Measurements from ENCODE around the gene GPER1. TPM values are rescaled to one million over a fixed set of nuclear protein-coding genes. Genes with fewer than 3 reads are reported as not detected.

GPER1 gene
- total and polyA plus RNA-seq, 2 donors (not counting 3 experiments of a cell fraction or from before 2014, with no cell fraction given), result 0.77 to 2.3 TPM

DNA sequence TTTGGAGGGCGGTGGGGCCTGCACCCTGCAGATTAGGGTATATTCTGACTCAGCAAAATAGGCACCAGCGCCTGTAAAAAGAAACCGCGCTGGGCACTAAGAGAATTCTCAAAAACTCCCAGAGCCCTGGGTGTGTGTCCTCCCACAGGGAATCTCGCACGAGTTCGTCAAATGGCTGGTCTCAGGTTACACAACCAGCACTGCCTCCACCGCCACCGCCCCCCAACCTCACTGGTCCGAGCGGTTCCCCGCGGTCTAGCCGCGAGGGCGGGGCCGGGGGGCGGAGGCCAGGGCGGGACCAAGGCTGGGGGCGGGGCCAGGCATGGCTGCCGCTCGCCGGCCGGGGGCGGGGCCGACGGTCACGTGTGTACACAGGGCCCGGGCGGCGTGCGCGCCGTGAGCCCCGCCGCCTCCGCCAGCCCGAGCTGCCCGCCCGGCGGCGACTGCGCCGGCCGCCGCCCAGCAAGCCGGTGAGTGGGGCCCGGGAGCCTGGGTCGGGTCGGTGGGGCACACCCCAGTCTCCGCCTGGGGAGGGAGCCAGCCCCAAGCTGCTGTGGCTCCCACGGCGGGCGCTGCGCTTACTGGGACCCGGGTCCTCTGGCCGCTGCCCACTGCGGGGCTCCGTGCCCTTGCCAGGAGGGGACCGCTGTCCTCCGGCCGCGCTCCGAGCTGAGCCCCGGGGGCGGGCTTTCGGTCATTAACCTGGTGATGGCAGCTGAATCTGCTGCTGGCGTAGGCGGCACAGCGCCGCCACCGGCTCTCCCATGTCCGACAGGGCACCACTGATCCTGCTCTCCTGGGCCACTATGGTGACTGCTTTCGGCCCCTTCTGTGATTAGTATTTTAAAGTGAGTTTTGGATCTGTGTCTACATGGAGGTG is 43.5 kb upstream of the GPER1 start, which contains the start of gene GPR146:
TSS of gene GPR146 (plus strand) at position 358 of the 880 bp plus-strand sequence. CDS start 12,970 bp downstream, outside the sequence.
- H4K20me1 ChIP-seq (replicated peaks; ENCODE audit: control insufficient read depth, extremely low read depth, insufficient read depth, low read length), result no peaks in the 10 kb centered on the region
- H3K27ac ChIP-seq (ENCODE audit: insufficient read depth, low read depth, low read length), result peak within 1 kb of the TSS; percentile 54
- no peaks in the 10 kb centered on the region for H3K27me3 ChIP-seq (ENCODE audit: control insufficient read depth in 2 of 2, insufficient read depth in 2 of 2, low read length in 2 of 2)
- FAIRE-seq, result peak; percentile 96
- no peaks in the 10 kb centered on the region for H3K36me3 ChIP-seq (ENCODE audit: control insufficient read depth in 2 of 2, extremely low read depth in 1 of 2, insufficient read depth in 2 of 2, low read length in 2 of 2)
- peak; percentile 95 for DNase-seq (ENCODE audit: low read depth, low spot score)
- TF ChIP-seq EZH2 (IDR thresholded peaks at IDR 0.05; ENCODE audit: borderline replicate concordance, low read depth, low read length, severe bottlenecking) (no peak), MYC (IDR thresholded peaks at IDR 0.05; ENCODE audit: low read depth, low read length) (no peak), POLR2A (IDR thresholded peaks at IDR 0.05; ENCODE audit: low read depth, low read length) (peak; percentile 33), JUN (IDR thresholded peaks at IDR 0.05; ENCODE audit: borderline replicate concordance, insufficient read depth, insufficient read length, low read depth) (no peak), FOS (IDR thresholded peaks at IDR 0.05; ENCODE audit: borderline replicate concordance, insufficient read depth, low read length) (no peak), POLR2AphosphoS5 (IDR thresholded peaks at IDR 0.05; ENCODE audit: insufficient read depth, low read depth, low read length) (peak; percentile 47), GATA2 (IDR thresholded peaks at IDR 0.05; ENCODE audit: insufficient read depth, insufficient read length, low read depth, low read length) (no peak)
- TF ChIP-seq, protein P1, sequence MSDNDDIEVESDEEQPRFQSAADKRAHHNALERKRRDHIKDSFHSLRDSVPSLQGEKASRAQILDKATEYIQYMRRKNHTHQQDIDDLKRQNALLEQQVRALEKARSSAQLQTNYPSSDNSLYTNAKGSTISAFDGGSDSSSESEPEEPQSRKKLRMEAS (IDR thresholded peaks at IDR 0.05; ENCODE audit: insufficient read depth, insufficient read length), result peak; percentile 25
- TF ChIP-seq, protein P2, sequence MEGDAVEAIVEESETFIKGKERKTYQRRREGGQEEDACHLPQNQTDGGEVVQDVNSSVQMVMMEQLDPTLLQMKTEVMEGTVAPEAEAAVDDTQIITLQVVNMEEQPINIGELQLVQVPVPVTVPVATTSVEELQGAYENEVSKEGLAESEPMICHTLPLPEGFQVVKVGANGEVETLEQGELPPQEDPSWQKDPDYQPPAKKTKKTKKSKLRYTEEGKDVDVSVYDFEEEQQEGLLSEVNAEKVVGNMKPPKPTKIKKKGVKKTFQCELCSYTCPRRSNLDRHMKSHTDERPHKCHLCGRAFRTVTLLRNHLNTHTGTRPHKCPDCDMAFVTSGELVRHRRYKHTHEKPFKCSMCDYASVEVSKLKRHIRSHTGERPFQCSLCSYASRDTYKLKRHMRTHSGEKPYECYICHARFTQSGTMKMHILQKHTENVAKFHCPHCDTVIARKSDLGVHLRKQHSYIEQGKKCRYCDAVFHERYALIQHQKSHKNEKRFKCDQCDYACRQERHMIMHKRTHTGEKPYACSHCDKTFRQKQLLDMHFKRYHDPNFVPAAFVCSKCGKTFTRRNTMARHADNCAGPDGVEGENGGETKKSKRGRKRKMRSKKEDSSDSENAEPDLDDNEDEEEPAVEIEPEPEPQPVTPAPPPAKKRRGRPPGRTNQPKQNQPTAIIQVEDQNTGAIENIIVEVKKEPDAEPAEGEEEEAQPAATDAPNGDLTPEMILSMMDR (IDR thresholded peaks at IDR 0.05; ENCODE audit: extremely low read depth in 1 of 2, insufficient read depth in 1 of 2, low read depth in 1 of 2, low read length in 2 of 2), result peak; percentile 58 to 82
- peak within 1 kb of the TSS; percentile 86 for H3K4me2 ChIP-seq (ENCODE audit: insufficient read depth, low read length)
- peaks cover 24% of the 10 kb centered on the region for H3K4me1 ChIP-seq (ENCODE audit: control insufficient read depth, extremely low read depth, insufficient read depth, low read length)
- no peaks in the 10 kb centered on the region for H3K9me3 ChIP-seq (replicated peaks; ENCODE audit: control insufficient read depth, insufficient read depth, low read length)
- CTCF ChIA-PET, result interaction anchor here (0.6 to 4.6 kb wide), 13 partner anchors 9 to 79 kb away, joined by 3 to 46 read pairs (median 8); no protein-coding TSS in a partner anchor
- POLR2A ChIA-PET, result no interaction called here
- H2AFZ ChIP-seq (ENCODE audit: low read depth, low read length), result peak within 1 kb of the TSS; percentile 55
- dilution Hi-C loops (cut with MboI; ENCODE audit: extremely low pct_ligation_motif_present, low sequenced_read_pairs) (no loop called here), intact Hi-C loops (cut with micrococcal nuclease) (loop anchor here (1.0 to 2.0 kb wide), 2 partner anchors 16 to 51 kb away; no protein-coding TSS in a partner anchor)
- BruUV-seq (replicated peaks), result no TSS peak
- H3K9me1 ChIP-seq (replicated peaks; ENCODE audit: control insufficient read depth, extremely low read depth, insufficient read depth, low read length), result no peaks in the 10 kb centered on the region
- peak within 1 kb of the TSS; percentile 85 for H3K9ac ChIP-seq (replicated peaks; ENCODE audit: extremely low read depth, insufficient read depth, low read length)
- H3K4me3 ChIP-seq (replicated peaks in 1 of 3; ENCODE audit: insufficient read depth in 1 of 3, low read depth in 1 of 3, low read length in 3 of 3), result peak within 1 kb of the TSS; percentile 22 to 67 (median 57)
- H3K79me2 ChIP-seq (ENCODE audit: control insufficient read depth, insufficient read depth, low read length), result no peaks in the 10 kb centered on the region
